HepG2 (cell line): Measurements from ENCODE around the gene DPT. TPM values are rescaled to one million over a fixed set of nuclear protein-coding genes. Genes with fewer than 3 reads are reported as not detected.

Experiments
- GATAD2A ChIP-seq: IDR thresholded peaks from 2 replicates; pipeline ENCODE4 v1.6.1; 2016
- HCFC1 ChIP-seq: fragments of 150-350 bp; IDR thresholded peaks from 2 replicates; pipeline ENCODE4 v1.6.1; 2014; ENCODE audit warnings: low read depth, low read length
- IRX3 ChIP-seq: sonication (generic); formaldehyde crosslinking; IDR thresholded peaks from 2 replicates; pipeline ENCODE4 v1.8.1; 2023; ENCODE audit warnings: mild to moderate bottlenecking, low read depth, missing genetic modification reagents, borderline replicate concordance
- NPAS2 ChIP-seq: sonication (generic); formaldehyde crosslinking; IDR thresholded peaks from 2 replicates; pipeline ENCODE4 v1.8.0; 2022; ENCODE audit warnings: mild to moderate bottlenecking, missing genetic modification reagents, borderline replicate concordance
- PHB2 ChIP-seq: fragments of 450-650 bp; IDR thresholded peaks from 2 replicates; pipeline ENCODE4 v1.6.1; 2018; ENCODE audit not compliant: partially characterized antibody
- POLR2AphosphoS2 ChIP-seq: IDR thresholded peaks from 2 replicates; pipeline ENCODE4 v1.6.1; 2011; ENCODE audit warnings: low read depth, low read length, improper control_type of control experiment
- RARA ChIP-seq: IDR thresholded peaks from 2 replicates; pipeline ENCODE4 v1.6.1; 2016; ENCODE audit warnings: missing genetic modification reagents, missing compliant biosample characterization
- RXRA ChIP-seq: sonication (generic); formaldehyde crosslinking; IDR thresholded peaks from 2 replicates; pipeline ENCODE4 v1.5.1; 2020; ENCODE audit warnings: missing genetic modification reagents
- SAP130 ChIP-seq: IDR thresholded peaks from 2 replicates; pipeline ENCODE4 v1.6.1; 2016; ENCODE audit warnings: low read depth
- TBL1XR1 ChIP-seq: fragments of 150-350 bp; IDR thresholded peaks from 2 replicates; pipeline ENCODE4 v1.6.1; 2014; ENCODE audit warnings: borderline replicate concordance, low read length; ENCODE audit not compliant: partially characterized antibody
- THYN1 ChIP-seq: sonication (generic); formaldehyde crosslinking; IDR thresholded peaks from 2 replicates; pipeline ENCODE4 v1.8.1; 2023; ENCODE audit warnings: low read depth, mild to moderate bottlenecking, moderate library complexity, missing genetic modification reagents, borderline replicate concordance
- TP53 ChIP-seq: sonication (generic); formaldehyde crosslinking; conservative IDR thresholded peaks from 2 replicates; pipeline ENCODE4 v1.4.0; 2020; ENCODE audit warnings: missing genetic modification reagents
- ZFP62 ChIP-seq: sonication (generic); formaldehyde crosslinking; IDR thresholded peaks from 2 replicates; pipeline ENCODE4 v1.4.0; 2020; ENCODE audit warnings: missing genetic modification reagents
- ZNF20 ChIP-seq: sonication (generic); formaldehyde crosslinking; IDR thresholded peaks from 2 replicates; pipeline ENCODE4 v1.4.0; 2020; ENCODE audit warnings: mild to moderate bottlenecking, moderate library complexity, missing genetic modification reagents
- ZNF207 ChIP-seq: fragments of 450-650 bp; IDR thresholded peaks from 2 replicates; pipeline ENCODE4 v1.6.1; 2016; ENCODE audit warnings: antibody characterized with exemption, borderline replicate concordance
- ZNF382 ChIP-seq: sonication (generic); formaldehyde crosslinking; IDR thresholded peaks from 2 replicates; pipeline ENCODE4 v1.5.0; 2020; ENCODE audit warnings: missing genetic modification reagents, mild to moderate bottlenecking, borderline replicate concordance
- ZNF547 ChIP-seq: sonication (generic); formaldehyde crosslinking; IDR thresholded peaks from 2 replicates; pipeline ENCODE4 v1.5.1; 2020; ENCODE audit warnings: mild to moderate bottlenecking, missing genetic modification reagents
- ZNF597 ChIP-seq: sonication (generic); formaldehyde crosslinking; IDR thresholded peaks from 2 replicates; pipeline ENCODE4 v1.5.0; 2020; ENCODE audit warnings: missing genetic modification reagents
- ZNF773 ChIP-seq: sonication (generic); formaldehyde crosslinking; IDR thresholded peaks from 2 replicates; pipeline ENCODE4 v1.4.0; 2020; ENCODE audit warnings: missing genetic modification reagents, borderline replicate concordance
- polyA plus RNA-seq, 8 experiments: library from polyadenylated mRNA; depleted of rRNA in 3 of 8; stranded (reverse) in 7 of 8; unstranded in 1 of 8; fragments of >200 nt; fragmentation: Illumina TruSeq in 4 of 8; extraction: Trizol in 4 of 8; gene quantifications; 2 replicates each; pipeline versions ENCODE4 v1.2.1 to v1.2.3, GENCODE V29; 2011 to 2016; ENCODE audit warnings: low read depth in 4 of 8, missing spikeins in 1 of 8, mixed read lengths in 1 of 8; ENCODE audit not compliant: insufficient read depth in 1 of 8
- total RNA-seq, 5 experiments: library from RNA; depleted of rRNA; stranded (reverse); fragments of >200 nt; fragmentation: Illumina TruSeq; extraction: Trizol; gene quantifications; 2 replicates each; pipeline ENCODE4 v1.2.3, GENCODE V29; 2016; ENCODE audit warnings: low read depth in 1 of 5
- TF ChIP-seq, protein P1 (sequence below): sonication (generic); formaldehyde crosslinking; IDR thresholded peaks from 2 replicates; pipeline ENCODE4 v1.8.1; 2023; ENCODE audit warnings: missing genetic modification reagents, mild to moderate bottlenecking, borderline replicate concordance
- TF ChIP-seq, protein P2 (sequence below): sonication (generic); formaldehyde crosslinking; IDR thresholded peaks from 2 replicates; pipeline ENCODE4 v1.8.0; 2023; ENCODE audit warnings: mild to moderate bottlenecking, missing genetic modification reagents
- TF ChIP-seq, protein P3 (sequence below): IDR thresholded peaks from 2 replicates; pipeline ENCODE4 v1.6.1; 2016; ENCODE audit warnings: missing compliant biosample characterization, missing genetic modification reagents, borderline replicate concordance
- TF ChIP-seq, protein P4 (sequence below): IDR thresholded peaks from 2 replicates; pipeline ENCODE4 v1.4.0; 2020; ENCODE audit warnings: mild to moderate bottlenecking, missing genetic modification reagents

DPT gene
- total and polyA plus RNA-seq, 2 of the 13 experiments (the other 11 are each of a cell fraction or from before 2014, with no cell fraction given), result 0.04 TPM; not detected in 1

DNA sequence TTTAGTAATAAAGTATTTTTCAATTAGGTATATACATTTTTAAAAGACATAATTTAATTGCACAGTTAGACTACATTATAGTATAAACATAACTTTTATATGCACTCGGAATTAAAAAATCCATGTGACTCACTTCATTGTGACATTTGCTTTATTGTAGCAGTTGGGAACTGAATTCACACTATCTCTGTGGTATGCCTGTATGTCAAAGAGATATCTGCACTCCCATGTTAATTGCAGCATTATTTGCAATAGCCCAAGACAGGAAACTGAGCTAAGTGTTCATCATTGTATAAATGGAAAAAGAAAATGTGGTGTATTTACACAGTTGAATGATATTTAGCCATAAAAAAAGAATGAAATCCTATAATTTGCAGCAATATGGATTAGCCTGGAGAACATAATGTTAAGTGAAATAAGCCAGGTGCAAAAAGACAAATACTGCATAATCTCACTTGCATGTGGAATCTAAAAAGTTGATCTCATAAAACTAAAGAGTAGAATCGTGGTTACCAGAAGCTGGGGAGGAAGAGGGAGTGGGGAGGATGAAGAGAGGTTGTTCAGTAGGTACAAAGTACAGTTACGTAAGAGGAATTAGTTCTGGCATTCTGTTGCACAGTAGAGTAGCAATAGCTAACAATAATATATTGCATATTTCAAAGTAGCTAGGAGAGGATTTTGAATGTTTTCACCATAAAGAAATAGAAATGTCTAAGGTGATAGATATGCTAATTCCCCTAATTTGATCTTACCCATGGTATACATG, 64.8 kb downstream of the DPT start (continued):
- TF ChIP-seq, protein P1, sequence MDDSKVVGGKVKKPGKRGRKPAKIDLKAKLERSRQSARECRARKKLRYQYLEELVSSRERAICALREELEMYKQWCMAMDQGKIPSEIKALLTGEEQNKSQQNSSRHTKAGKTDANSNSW, result no peak
- TF ChIP-seq PHB2 (no peak), ZNF597 (no peak), ZNF773 (CRISPR knock-in tag) (no peak), ZNF20 (no peak), ZNF207 (no peak), IRX3 (CRISPR knock-in tag) (no peak), TBL1XR1 (no peak), ZNF382 (CRISPR knock-in tag) (no peak), HCFC1 (no peak), POLR2AphosphoS2 (no peak), ZFP62 (CRISPR knock-in tag) (no peak), GATAD2A (CRISPR knock-in tag) (peak; percentile 84), SAP130 (CRISPR knock-in tag) (peak; percentile 42; the same call in 1 of the 2 replicates), RARA (CRISPR knock-in tag) (no peak; the same call in 1 of the 2 replicates), ZNF547 (CRISPR knock-in tag) (no peak), RXRA (CRISPR knock-in tag) (no peak), THYN1 (CRISPR knock-in tag) (no peak), TP53 (CRISPR knock-in tag) (no peak), NPAS2 (CRISPR knock-in tag) (no peak)
- TF ChIP-seq, protein P2, sequence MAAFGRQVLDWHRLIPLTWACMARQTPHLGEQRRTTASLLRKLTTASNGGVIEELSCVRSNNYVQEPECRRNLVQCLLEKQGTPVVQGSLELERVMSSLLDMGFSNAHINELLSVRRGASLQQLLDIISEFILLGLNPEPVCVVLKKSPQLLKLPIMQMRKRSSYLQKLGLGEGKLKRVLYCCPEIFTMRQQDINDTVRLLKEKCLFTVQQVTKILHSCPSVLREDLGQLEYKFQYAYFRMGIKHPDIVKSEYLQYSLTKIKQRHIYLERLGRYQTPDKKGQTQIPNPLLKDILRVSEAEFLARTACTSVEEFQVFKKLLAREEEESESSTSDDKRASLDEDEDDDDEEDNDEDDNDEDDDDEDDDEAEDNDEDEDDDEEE, result no peak
- TF ChIP-seq, protein P3, sequence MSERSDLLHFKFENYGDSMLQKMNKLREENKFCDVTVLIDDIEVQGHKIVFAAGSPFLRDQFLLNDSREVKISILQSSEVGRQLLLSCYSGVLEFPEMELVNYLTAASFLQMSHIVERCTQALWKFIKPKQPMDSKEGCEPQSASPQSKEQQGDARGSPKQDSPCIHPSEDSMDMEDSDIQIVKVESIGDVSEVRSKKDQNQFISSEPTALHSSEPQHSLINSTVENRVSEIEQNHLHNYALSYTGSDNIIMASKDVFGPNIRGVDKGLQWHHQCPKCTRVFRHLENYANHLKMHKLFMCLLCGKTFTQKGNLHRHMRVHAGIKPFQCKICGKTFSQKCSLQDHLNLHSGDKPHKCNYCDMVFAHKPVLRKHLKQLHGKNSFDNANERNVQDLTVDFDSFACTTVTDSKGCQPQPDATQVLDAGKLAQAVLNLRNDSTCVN, result no peak
- TF ChIP-seq, protein P4, sequence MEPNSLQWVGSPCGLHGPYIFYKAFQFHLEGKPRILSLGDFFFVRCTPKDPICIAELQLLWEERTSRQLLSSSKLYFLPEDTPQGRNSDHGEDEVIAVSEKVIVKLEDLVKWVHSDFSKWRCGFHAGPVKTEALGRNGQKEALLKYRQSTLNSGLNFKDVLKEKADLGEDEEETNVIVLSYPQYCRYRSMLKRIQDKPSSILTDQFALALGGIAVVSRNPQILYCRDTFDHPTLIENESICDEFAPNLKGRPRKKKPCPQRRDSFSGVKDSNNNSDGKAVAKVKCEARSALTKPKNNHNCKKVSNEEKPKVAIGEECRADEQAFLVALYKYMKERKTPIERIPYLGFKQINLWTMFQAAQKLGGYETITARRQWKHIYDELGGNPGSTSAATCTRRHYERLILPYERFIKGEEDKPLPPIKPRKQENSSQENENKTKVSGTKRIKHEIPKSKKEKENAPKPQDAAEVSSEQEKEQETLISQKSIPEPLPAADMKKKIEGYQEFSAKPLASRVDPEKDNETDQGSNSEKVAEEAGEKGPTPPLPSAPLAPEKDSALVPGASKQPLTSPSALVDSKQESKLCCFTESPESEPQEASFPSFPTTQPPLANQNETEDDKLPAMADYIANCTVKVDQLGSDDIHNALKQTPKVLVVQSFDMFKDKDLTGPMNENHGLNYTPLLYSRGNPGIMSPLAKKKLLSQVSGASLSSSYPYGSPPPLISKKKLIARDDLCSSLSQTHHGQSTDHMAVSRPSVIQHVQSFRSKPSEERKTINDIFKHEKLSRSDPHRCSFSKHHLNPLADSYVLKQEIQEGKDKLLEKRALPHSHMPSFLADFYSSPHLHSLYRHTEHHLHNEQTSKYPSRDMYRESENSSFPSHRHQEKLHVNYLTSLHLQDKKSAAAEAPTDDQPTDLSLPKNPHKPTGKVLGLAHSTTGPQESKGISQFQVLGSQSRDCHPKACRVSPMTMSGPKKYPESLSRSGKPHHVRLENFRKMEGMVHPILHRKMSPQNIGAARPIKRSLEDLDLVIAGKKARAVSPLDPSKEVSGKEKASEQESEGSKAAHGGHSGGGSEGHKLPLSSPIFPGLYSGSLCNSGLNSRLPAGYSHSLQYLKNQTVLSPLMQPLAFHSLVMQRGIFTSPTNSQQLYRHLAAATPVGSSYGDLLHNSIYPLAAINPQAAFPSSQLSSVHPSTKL (CRISPR knock-in tag), result peak; percentile 88
